Stimulated activated naive CD8-positive, alpha-beta T cell treated with anti-CD3 and anti-CD28 coated beads, Interleukin-15, amount 100 ng/mL, for 72 hours (primary cell): Measurements from ENCODE around the gene KLRC1.
A peak's percentile ranks its signal among the peaks of the same experiment; 100 is the strongest.
"Not testable (repeated sequence)": the region's sequence is repeated elsewhere in the genome, so short reads cannot be mapped to it uniquely, and the experiment has no call there.

ENCODE experiments used
- ATAC-seq: fragments of 150-1000 bp; cut with Tn5 transposase; 2 replicates; pipeline ENCODE4 v1.10.0; 2021; ENCODE audit warnings: mild to moderate bottlenecking, moderate library complexity
- DNase-seq, 2 donors: peaks; one replicate each; pipeline ENCODE4 v3.0.0; 2021 to 2022
- H3K27ac Mint-ChIP-seq, 2 donors: one replicate each; pipeline ENCODE4 v1.8.0; 2022; ENCODE audit warnings: mild to moderate bottlenecking in 2 of 2, mixed read lengths in 2 of 2, moderate library complexity in 2 of 2
- H3K27me3 Mint-ChIP-seq: one replicate; pipeline ENCODE4 v1.8.0; 2022; ENCODE audit warnings: mixed read lengths
- H3K4me1 Mint-ChIP-seq: one replicate; pipeline ENCODE4 v1.8.0; 2022; ENCODE audit warnings: mild to moderate bottlenecking, mixed read lengths
- H3K4me3 Mint-ChIP-seq, 2 donors: one replicate each; pipeline ENCODE4 v1.8.0; 2022; ENCODE audit warnings: mild to moderate bottlenecking in 2 of 2, mixed read lengths in 2 of 2, moderate library complexity in 1 of 2
- H3K9me3 Mint-ChIP-seq, 2 donors: one replicate each; pipeline ENCODE4 v1.8.0; 2022; ENCODE audit warnings: mixed read lengths in 2 of 2

Gene KLRC1

GRCh38 chr12:10439608-10440274 lies 13.4 kb downstream of the KLRC1 start:
- H3K27ac Mint-ChIP-seq = not testable (repeated sequence)

GRCh38 chr12:10437601-10438000 lies 15.6 kb downstream of the KLRC1 start:
- peak; percentile 85 for ATAC-seq
- not testable (repeated sequence) for DNase-seq, H3K4me3 Mint-ChIP-seq, H3K27me3 Mint-ChIP-seq, H3K4me1 Mint-ChIP-seq, H3K9me3 Mint-ChIP-seq, H3K27ac Mint-ChIP-seq

More at GRCh38 chr12:10439608-10440274, 13.4 kb downstream of the KLRC1 start:
- not testable (repeated sequence) for H3K4me1 Mint-ChIP-seq, H3K27me3 Mint-ChIP-seq, H3K4me3 Mint-ChIP-seq, ATAC-seq, DNase-seq, H3K9me3 Mint-ChIP-seq

- not testable (repeated sequence) for H3K27ac Mint-ChIP-seq, H3K9me3 Mint-ChIP-seq, H3K27me3 Mint-ChIP-seq, H3K4me1 Mint-ChIP-seq
- peak in 1 of 2 donors; percentile 19 for DNase-seq
- H3K4me3 Mint-ChIP-seq = peak within 1 kb of the TSS in 1 of 2 donors; percentile 69
- ATAC-seq = peak; percentile 92
Measured at GRCh38 chr12:10435816-10436215, 17.4 kb downstream of the KLRC1 start, which contains the start of gene KLRC2. KLRC2 (minus strand) TSS chr12:10436010; CDS start chr12:10435986, 24 bp downstream.

GRCh38 chr12:10430623-10431022 lies 22.6 kb downstream of the KLRC1 start:
- not testable (repeated sequence) for H3K4me3 Mint-ChIP-seq, H3K4me1 Mint-ChIP-seq, DNase-seq, H3K9me3 Mint-ChIP-seq, H3K27ac Mint-ChIP-seq, H3K27me3 Mint-ChIP-seq
- peak; percentile 95 for ATAC-seq

GRCh38 chr12:10425938-10426337 lies 27.2 kb downstream of the KLRC1 start:
- H3K9me3 Mint-ChIP-seq, DNase-seq, ATAC-seq, H3K27ac Mint-ChIP-seq, H3K27me3 Mint-ChIP-seq, H3K4me3 Mint-ChIP-seq, H3K4me1 Mint-ChIP-seq: not testable (repeated sequence)

- H3K4me1 Mint-ChIP-seq, DNase-seq, H3K27ac Mint-ChIP-seq, H3K4me3 Mint-ChIP-seq, H3K27me3 Mint-ChIP-seq, H3K9me3 Mint-ChIP-seq: not testable (repeated sequence)
- ATAC-seq = peak; percentile 48
Measured at GRCh38 chr12:10424260-10424899, 28.8 kb downstream of the KLRC1 start.

GRCh38 chr12:10422159-10422558 lies 31.0 kb downstream of the KLRC1 start:
- ATAC-seq = peak; percentile 97
- H3K9me3 Mint-ChIP-seq, H3K4me1 Mint-ChIP-seq, H3K27ac Mint-ChIP-seq, H3K4me3 Mint-ChIP-seq, H3K27me3 Mint-ChIP-seq: not testable (repeated sequence)
- peak in 1 of 2 donors; percentile 44 for DNase-seq

GRCh38 chr12:10420334-10420733 lies 32.8 kb downstream of the KLRC1 start, which contains the start of gene KLRC3:
KLRC3 (minus strand) TSS chr12:10420595; CDS start chr12:10420550, 45 bp downstream.
- not testable (repeated sequence) for H3K9me3 Mint-ChIP-seq, DNase-seq, H3K4me1 Mint-ChIP-seq, H3K27me3 Mint-ChIP-seq
- Mint-ChIP-seq H3K4me3 (peak within 1 kb of the TSS; percentile 59 to 78), H3K27ac (peak within 1 kb of the TSS; percentile 12 to 84)
- ATAC-seq = peak; percentile 62

- Mint-ChIP-seq H3K4me1 (peaks cover 18% of the 10 kb centered on the region), H3K9me3 (no peaks in the 10 kb centered on the region), H3K4me3 (peak within 1 kb of the TSS; percentile 77 to 80), H3K27ac (peak within 1 kb of the TSS; percentile 65 to 75), H3K27me3 (no peaks in the 10 kb centered on the region)
- DNase-seq = peak in 1 of 2 donors; percentile 36
- peak; percentile 91 for ATAC-seq
Measured at GRCh38 chr12:10409392-10409791, 43.8 kb downstream of the KLRC1 start, which contains the start of gene KLRC4. KLRC4 (minus strand) TSS chr12:10409757; CDS start chr12:10409575, 182 bp downstream.

GRCh38 chr12:10408842-10409241 lies 44.3 kb downstream of the KLRC1 start:
- peak overlapping the region in 1 of 2 donors; percentile 65 for H3K27ac Mint-ChIP-seq
- H3K4me3 Mint-ChIP-seq = peak overlapping the region; percentile 77 to 80
- DNase-seq (no peak), ATAC-seq (no peak)
- H3K27me3 Mint-ChIP-seq = no peaks in the 10 kb centered on the region
- no peaks in the 10 kb centered on the region for H3K9me3 Mint-ChIP-seq
- H3K4me1 Mint-ChIP-seq = peaks cover 18% of the 10 kb centered on the region

- ATAC-seq = no peak
- H3K27ac Mint-ChIP-seq = peak overlapping the region; percentile 86 to 97
- no peaks in the 10 kb centered on the region for H3K27me3 Mint-ChIP-seq
- peak overlapping the region; percentile 89 to 90 for H3K4me3 Mint-ChIP-seq
- H3K9me3 Mint-ChIP-seq = no peaks in the 10 kb centered on the region
- no peak for DNase-seq
- peaks cover 28% of the 10 kb centered on the region for H3K4me1 Mint-ChIP-seq
Measured at GRCh38 chr12:10406725-10407124, 46.5 kb downstream of the KLRC1 start.

- Mint-ChIP-seq H3K4me1 (peaks cover 36% of the 10 kb centered on the region), H3K27me3 (no peaks in the 10 kb centered on the region), H3K9me3 (no peaks in the 10 kb centered on the region), H3K4me3 (peak overlapping the region in 1 of 2 donors; percentile 71), H3K27ac (peak overlapping the region in 1 of 2 donors; percentile 15)
- ATAC-seq (peak; percentile 65), DNase-seq (no peak)
Measured at GRCh38 chr12:10405294-10405693, 47.9 kb downstream of the KLRC1 start.

GRCh38 chr12:10404798-10405197 lies 48.4 kb downstream of the KLRC1 start:
- no peak for DNase-seq
- no peaks in the 10 kb centered on the region for H3K9me3 Mint-ChIP-seq
- H3K4me3 Mint-ChIP-seq = peak overlapping the region in 1 of 2 donors; percentile 71
- H3K27ac Mint-ChIP-seq = peak overlapping the region in 1 of 2 donors; percentile 37
- H3K4me1 Mint-ChIP-seq = peaks cover 40% of the 10 kb centered on the region
- no peaks in the 10 kb centered on the region for H3K27me3 Mint-ChIP-seq
- no peak for ATAC-seq

- Mint-ChIP-seq H3K9me3 (no peaks in the 10 kb centered on the region), H3K4me1 (peaks cover 51% of the 10 kb centered on the region), H3K27ac (peak overlapping the region in 1 of 2 donors; percentile 29), H3K4me3 (peak overlapping the region; percentile 65 to 76), H3K27me3 (no peaks in the 10 kb centered on the region)
- no peak for ATAC-seq
- DNase-seq = no peak
Measured at GRCh38 chr12:10400829-10401228, 52.3 kb downstream of the KLRC1 start.

GRCh38 chr12:10398168-10398567 lies 55.0 kb downstream of the KLRC1 start:
- ATAC-seq (no peak), DNase-seq (no peak)
- no peaks in the 10 kb centered on the region for H3K27me3 Mint-ChIP-seq
- peaks cover 72% of the 10 kb centered on the region for H3K4me1 Mint-ChIP-seq
- no peaks in the 10 kb centered on the region for H3K9me3 Mint-ChIP-seq
- H3K27ac Mint-ChIP-seq = peak overlapping the region; percentile 4 to 63
- peak overlapping the region; percentile 62 to 73 for H3K4me3 Mint-ChIP-seq

- H3K4me3 Mint-ChIP-seq = peak overlapping the region; percentile 24 to 62
- peak overlapping the region in 1 of 2 donors; percentile 60 for H3K27ac Mint-ChIP-seq
- H3K9me3 Mint-ChIP-seq = no peaks in the 10 kb centered on the region
- H3K4me1 Mint-ChIP-seq = peaks cover 76% of the 10 kb centered on the region
- DNase-seq = peak in 1 of 2 donors; percentile 59
- H3K27me3 Mint-ChIP-seq = no peaks in the 10 kb centered on the region
- ATAC-seq = peak; percentile 76
Measured at GRCh38 chr12:10397296-10397695, 55.9 kb downstream of the KLRC1 start.
